NCI-H82 (cell line): ENCODE measurements around the gene NARF.
"Not testable (repeated sequence)": the region's sequence is repeated elsewhere in the genome, so short reads cannot be mapped to it uniquely, and the experiment has no call there.

Experiments
- DNase-seq: peaks from one replicate; lab custom pipeline; 2025; lab: John Stamatoyannopoulos, UW

Gene NARF

DNA sequence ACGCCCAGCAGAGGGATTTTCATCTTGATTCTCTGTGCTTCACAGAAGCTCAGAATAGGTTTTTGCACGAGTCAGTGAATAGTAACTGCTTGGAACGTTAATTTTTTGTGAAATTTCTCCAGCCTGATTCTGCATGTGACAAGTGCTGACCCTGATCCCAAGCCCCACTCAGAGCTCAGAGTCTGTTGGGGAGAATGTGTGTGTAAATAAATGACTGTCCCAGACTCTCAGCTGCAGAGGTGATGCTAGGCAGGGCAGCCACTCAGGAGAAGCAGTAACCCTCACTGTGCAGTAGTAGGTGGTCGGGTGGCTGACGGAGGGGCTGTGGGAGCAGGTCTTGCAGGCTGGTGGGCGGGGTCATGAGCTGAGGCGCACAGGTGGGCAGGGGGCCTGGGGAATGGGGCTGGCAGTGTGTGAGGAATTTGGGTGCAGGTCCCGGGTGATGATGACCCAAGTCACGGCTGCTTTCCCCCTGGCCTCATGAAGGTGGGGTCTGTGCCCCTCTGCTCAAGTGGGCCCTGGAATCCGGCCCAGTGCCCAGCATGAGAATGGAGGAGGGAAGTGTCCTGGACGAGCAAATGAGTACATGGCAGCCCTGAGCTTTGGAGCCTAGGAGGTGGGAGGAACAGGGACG, 44.7 kb downstream of the NARF start:
- DNase-seq = no peak

DNA sequence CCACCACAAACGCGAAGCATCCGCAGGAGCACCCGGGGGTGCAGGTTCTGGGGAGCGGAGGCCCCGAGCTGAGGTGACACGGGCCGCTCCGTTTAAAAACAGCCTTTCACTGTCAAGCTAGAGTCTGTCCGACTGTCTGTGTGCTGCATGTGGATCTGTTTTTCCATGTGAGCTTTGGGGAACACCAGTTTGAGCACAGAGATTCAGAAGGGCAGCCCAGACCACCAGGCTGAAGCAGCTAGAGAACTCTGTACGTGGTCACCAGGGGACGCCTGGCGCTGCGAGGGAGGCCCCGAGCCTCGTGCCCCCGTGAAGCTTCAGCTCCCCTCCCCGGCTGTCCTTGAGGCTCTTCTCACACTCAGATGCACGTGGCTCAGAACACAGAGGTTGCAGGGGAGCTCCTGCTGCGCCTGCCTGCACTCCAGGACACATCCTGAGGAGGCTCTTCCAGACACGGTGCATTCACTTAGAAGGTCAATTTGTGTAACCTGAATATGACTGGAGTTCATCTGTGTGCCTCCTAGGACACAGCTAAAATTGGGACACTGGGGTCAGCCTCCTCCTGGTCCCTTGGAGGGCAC, 45.3 kb downstream of the NARF start:
- DNase-seq = no peak

DNA sequence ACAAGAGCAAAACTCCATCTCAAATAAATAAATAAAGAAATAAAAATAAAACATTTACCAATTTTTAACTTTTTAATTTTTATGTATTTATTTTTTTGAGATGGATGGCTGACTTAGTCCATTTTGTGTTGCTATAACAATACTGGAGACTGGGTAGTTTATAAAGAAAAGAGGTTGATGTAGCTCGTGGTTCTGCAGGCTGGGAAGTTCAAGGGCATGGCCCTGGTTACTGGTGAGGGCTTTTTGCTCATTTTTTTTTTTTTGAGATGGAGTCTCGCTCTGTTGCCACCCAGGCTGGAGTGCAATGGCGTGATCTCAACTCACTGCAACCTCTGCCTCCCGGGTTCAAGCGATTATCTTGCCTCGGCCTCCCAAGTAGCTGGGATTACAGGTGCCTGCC, 46.8 kb downstream of the NARF start:
- no peak for DNase-seq

DNA sequence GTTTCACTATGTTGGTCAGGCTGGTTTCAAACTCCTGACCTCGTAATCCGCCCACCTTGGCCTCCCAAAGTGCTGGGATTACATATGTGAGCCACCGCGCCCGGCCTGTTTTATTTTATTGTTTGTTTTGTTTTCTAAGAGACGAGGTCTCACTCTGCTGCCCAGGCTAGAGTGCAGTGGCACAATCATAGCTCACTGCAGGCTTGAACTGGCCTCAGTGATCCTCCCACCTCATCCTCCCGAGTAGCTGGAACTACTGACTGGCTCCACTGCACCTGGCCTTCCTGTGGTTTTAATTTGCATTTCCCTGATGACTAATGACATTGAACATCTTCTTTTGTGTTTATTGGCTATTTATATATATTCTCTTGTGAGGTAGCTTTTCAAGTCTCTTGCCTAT, 47.9 kb downstream of the NARF start:
- DNase-seq = not testable (repeated sequence)

DNA sequence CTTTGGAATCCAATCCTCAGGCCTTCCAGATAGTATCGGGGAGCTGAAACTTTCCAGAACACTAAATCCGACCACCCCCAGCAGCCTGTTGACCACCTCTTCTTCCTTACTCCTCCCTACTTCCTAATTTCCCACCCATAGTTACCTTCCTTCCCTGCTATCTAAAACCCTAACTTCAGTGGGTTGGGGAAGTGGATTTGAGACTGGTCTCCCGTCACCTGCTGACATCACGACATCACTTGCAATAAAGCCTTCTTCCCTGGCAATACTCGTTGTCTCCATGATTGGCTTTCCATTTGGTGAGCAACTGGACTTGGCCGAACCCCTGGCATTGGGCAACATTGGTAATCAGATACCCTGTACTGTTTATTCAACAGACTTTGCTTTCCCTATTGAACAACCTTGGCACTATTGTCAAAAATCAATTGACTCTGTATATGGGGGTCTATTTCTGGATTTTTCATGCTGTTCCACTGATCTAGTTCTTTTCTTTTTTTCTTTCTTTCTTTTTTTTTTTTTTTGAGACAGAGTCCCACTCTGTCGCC, 49.2 kb downstream of the NARF start:
- no peak for DNase-seq

DNA sequence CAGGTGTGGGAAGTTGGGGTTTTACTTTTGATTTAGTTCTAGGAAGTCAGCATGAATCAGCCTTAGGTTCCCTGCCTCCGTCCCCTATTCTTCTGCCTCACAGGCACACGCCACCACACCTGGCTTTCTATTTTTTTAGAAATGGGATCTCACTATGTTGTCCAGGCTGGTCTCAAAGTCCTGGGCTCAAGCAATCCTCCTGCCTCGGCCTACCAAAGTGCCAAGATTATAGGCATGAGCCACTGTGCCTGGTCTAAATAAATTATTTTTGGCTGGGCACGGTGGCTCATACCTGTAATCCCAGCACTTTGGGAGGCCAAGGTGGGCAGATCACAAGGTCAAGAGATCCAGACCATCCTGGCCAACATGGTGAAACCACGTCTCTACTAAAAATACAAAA, 53.1 kb downstream of the NARF start:
- not testable (repeated sequence) for DNase-seq

DNA sequence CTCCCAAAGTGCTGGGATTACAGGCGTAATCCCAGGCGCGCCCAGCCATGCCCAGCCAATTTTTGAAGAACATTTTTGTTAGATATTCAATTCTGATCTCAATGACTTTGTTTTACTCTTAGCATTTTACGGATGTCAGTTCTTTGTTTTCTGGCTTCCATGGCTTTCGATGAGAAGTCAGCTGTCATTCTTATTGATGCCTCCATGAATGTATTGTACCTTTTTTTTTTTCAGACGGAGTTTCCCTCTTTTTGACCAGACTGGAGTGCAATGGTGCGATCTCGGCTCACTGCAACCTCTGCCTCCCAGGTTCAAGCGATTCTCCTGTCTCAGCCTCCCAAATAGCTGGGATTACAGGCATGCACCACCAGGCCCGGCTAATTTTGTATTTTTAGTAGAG, 55.3 kb downstream of the NARF start:
- DNase-seq = not testable (repeated sequence)

DNA sequence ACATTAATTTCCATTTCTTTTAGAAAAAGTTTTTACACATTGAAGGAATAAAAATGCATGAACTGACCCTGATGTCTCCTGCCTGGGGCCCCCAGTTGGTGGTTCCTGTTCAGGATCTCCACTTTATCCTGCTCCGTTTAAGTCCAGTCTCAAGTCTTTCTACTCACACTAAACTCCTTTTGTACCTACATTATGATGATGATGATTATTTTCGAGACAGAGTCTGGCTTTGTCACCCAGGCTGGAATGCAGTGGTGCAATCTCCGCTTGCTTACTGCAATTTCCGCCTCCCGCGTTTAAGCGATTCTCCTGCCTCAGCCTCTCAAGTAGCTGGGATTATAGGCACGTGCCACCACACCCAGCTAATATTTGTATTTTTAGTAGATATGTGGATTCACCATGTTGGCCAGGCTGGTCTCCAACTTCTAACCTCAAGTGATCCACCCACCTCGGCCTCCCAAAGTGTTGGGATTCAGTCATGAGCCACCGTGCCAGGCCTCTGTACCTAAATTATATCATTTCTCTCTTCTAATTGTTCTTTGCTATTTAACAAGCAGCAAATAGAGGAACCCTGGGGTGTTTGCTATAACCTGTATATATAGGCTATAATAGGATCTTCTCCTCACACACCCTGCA, 58.8 kb downstream of the NARF start:
- no peak for DNase-seq

DNA sequence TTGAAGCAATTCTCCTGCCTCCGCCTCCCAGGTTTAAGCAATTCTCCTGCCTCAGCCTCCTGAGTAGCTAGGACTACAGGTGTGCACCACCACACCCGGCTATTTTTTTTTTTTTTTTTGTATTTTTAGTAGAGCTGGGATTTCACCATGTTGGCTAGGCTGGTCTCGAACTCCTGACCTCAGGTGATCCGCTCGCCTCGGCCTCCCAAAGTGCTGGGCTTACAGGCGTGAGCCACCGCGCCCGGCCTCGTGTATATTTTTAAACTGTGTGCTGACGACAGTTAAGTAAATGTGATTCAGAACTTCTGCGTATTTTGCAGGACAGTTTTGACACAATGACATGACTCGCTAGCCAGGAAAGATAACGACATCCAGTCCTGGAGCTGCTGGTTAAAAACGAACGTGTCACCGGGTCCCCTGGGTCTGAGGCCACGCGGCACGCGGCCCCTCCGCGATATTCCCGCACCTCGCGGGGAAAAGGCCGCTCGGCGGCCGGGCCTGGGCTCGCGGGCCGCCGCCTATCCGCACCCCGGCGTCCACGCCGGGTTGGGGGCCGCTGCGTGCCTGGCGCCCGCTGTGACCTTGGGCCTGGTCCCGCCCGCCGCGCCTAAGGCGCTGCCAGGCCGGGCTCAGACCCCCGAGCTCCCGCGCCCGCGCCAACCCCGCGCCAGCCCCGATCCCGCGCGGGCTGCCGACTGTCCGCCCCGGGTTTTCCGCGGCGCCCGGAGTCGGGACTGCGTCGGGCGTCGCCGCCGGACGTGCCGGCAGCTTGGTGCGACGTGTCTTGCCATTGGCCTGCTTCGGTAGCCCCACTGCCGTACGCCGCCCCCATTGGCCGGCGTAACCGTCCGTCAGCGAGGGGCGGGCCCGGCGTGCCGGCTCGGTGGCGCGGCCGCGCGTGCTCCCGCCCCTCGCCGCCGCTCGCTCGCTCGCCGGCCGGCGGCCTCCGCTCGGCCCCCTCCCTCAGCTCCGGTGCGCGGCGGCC, 60.6 kb downstream of the NARF start, which contains the start of gene FOXK2:
Gene FOXK2 (plus strand): TSS at position 907 of the 985 bp plus-strand sequence. CDS start 157 bp downstream, outside the sequence.
- peak; percentile 96 for DNase-seq

DNA sequence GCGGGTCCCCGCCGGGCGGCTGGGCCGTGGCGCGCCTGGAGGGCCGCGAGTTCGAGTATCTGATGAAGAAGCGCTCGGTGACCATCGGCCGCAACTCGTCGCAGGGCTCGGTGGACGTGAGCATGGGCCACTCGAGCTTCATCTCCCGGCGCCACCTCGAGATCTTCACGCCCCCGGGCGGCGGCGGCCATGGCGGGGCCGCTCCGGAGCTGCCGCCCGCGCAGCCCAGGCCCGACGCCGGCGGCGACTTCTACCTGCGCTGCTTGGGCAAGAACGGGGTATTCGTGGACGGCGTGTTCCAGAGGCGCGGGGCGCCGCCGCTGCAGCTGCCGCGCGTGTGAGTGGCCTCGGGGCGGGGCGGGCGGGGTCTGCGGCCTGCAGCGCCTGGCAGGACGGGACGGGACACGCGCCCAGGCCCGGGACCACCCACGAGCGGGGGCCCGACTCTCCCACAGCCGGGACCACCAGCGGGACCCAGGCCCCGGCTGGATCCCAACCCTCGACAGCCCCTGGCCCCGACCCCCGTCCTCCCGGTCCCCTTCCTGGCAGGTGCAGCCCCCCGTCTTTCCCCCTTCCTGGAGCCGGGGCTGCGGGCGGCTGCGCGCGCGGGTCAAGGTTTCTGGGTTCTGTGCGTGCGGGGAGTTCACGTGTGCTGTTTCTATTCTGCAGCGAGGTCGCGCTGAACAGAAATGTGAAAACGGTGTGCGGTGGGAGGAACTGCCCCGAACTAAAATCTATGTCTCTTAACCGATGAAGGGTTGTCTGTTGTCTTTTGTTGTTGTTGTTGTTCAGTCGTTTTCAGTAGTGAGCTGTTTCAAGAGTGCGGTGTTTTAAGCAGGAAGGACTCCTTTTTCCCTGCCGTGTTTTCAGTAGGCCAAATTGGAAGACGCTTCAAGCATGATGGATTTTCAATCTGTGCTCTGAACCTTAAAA, 61.7 kb downstream of the NARF start:
- peak; percentile 57 for DNase-seq

DNA sequence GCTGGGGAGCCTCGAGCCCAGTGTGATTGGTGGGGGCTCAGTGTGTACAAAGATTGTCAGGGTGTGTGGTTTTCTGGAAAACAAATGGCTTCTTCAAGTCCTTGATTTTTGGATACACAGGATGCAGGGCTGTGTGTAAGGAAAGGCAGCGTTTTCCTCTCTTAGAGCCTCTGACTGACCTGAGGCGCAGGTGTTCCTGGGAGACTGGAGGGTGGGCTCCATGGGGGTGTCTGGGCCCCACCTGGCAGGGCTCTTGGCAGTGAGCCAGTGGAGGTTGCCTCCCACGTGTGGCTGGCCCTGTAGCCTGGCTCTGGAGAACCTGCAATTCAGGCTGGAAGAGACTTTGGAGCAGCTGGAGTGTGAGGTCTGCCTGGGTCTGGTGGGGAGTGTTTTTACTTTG, 66.0 kb downstream of the NARF start:
- DNase-seq = no peak

DNA sequence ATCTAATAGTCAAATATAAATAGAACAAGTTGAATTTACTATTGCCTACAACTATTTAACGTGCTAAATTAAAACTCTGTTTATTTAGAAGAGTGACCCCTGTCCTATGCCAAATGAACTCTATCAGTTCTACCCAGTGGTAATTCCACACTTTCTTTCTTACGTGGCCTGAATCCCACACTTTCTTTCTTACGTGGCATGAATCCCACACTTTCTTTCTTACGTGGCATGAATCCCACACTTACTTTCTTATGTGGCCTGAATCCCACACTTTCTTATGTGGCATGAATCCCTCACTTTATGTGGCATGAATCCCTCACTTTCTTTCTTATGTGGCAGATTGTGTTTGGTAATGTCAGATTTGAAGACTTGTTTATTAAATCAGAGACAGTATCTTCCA, 67.2 kb downstream of the NARF start:
- DNase-seq = no peak

DNA sequence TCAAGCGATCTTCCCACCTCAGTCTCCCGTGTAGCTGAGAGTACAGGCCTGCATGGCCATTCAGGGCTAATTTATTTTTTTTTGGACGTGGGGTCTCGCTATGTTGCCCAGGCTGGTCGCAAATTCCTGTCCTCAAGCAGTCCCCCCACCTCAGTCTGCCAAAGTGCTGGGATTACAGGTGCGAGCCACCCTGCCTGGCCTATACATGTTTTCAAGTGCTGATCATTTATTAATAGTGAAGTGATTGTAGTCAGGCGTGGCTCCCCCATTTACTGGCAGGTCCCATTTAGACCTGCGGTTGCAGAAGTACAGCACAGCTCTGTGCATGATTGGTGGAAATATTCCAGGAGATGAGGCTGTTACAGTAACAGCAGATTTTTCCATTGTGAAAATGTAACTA, 69.4 kb downstream of the NARF start:
- no peak for DNase-seq

DNA sequence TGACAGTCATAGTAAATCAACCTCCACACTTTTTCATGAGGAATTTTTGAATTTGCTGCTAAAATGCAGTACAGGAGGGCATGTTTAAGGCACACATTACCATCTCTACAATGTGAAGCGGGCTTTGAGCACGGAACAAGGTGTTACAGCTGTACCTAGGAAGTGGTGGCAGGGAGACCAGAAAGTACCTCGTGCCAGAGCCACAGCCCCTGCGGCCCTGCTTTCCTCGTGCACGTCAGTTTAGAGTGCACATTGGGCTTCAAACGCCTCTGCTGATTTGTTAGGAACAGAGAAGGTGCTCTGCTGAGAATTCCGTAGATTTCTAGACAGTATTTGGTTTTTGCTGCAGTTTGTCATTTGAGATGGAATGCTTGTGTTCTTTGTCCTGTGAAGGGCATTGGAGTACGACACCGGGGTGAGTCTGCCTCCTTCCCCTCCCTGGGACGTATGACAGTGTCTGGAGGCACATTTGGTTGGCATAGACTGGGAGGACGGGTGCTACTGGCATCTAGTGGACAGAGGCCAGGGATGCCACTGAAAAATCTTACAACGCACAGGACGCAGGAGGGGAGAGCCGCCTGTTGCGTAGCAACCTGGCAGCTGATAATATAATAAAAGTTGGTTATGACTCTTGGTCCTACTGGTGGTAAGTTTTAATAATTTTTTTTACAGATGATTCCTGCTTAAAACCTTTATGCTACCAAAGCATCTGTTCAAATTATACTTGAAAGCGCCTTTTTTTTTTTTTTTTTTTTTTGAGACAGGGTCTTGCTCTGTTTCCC, 70.1 kb downstream of the NARF start:
- DNase-seq = no peak

DNA sequence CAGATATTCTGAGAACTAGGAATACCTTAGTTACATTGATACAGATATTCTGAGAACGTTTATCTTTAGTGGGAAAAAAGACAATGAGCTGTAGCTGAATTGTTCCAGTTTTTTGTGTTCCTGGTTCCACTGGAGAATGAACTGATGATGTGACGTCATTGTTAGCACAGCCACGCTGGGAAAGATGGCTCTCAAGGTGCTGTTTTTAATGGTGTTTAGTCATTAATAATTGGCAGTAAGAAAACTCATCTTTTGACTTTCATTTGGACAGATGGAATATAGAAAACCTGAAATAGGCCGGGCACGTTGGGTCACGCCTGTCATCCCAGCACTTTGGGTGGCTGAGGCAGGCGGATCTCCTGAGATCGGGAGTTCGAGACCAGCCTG, 71.4 kb downstream of the NARF start:
- no peak for DNase-seq

DNA sequence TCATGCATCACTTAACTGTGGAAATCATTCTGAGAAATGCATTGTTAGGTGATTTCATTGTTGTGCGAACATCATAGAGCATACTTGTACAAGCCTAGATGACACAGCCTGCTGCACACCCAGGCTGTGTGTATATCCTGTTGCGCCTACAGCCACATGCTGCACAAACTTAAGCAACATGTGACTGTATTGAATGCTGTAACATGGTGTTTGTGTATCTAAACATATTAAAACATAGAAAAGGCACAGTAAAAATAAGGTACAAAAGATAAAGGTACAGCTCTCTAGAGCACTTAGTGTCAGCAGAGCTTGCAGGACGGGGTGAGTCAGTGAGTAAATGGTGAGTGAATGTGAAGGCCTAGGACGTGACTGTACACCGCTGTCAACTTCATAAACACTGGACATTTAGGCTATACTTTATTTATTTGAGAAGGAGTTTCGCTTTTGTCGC, 72.9 kb downstream of the NARF start:
- no peak for DNase-seq

DNA sequence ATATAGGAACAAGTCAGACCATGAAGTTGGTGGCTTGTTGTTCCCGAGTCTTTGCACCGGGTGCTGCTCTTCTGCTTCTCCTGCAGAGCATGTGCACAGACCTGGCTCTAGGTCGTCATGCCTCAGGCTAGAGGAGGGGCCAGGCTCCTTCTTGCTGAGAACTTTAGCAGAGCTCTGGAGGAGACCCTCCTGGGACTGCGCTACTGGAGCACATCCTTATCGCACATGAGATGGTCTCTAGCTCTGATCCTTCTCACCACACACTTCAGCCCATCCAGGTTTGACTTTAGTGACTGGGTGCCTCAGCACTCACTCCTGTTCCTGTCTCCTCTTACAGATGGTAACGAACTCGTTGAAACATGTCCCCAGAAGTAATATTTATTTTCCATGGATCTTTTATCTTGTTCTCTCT, 75.9 kb downstream of the NARF start:
- DNase-seq = no peak

DNA sequence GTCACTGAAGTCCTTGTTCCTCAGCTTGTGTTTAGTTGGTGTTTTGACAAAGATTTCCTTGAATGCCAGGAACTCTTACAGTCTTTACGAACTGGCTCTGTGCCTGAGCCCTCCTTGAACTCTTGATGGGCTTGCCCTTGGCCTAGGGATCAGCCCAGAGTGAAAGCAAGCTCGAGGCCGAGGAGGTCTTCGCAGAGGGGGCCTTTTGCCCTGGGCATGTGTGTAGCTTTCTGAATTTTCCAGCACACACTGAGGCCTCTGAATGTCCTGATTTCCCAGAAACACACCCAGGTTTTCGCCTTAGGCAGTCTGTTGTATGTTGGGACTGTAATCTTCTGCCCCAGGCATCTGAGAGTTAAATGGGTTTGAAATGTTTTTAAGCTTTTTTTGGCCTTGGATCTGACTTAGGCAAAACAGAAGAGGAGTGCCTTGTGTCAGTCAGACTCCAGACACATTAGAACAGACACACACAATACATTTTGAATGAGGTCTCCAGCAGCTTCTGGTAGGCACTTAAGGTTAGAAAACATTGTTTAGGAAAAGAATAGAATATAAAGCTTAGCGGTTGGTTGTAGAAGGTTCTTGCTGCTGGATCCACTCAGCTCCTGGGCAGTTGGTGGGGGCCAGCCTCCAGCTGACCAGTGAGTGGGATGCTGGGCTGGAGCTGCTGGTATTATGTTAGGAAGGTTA, 78.1 kb downstream of the NARF start:
- DNase-seq = no peak

DNA sequence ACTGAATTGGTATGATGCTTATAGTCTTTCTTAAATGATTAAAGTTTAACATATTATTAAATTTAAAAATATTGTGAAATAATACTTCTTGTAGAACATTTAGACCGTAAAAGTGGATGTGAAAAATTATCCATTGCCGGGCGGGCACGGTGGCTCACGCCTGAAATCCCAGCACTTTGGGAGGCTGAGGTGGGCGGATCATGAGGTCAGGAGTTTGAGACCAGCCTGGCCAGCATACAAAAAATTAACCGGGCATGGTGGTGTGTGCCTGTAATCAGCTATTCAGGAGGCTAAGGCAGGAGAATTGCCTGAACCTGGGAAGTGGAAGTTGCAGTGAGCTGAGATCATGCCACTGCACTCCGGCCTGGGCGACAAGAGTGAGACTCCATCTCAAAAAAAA, 78.7 kb downstream of the NARF start:
- DNase-seq = not testable (repeated sequence)
